K562 (cell line): Measurements from ENCODE around the gene DCTN5. TPM values are rescaled to one million over a fixed set of nuclear protein-coding genes. Genes with fewer than 3 reads are reported as not detected.

ENCODE experiments used
- DMBX1 ChIP-seq: fragments of 250-450 bp; sonication (Bioruptor Pico); IDR thresholded peaks from 2 replicates; pipeline ENCODE4 v1.8.0; 2022; ENCODE audit warnings: inconsistent platforms, mild to moderate bottlenecking, moderate library complexity, borderline replicate concordance
- ELF4 ChIP-seq: fragments of 450-650 bp; formaldehyde crosslinking; IDR thresholded peaks from 2 replicates; pipeline ENCODE4 v1.4.0; 2022; ENCODE audit warnings: missing genetic modification characterization
- FOSL1 ChIP-seq: fragments of 200-800 bp; sonication (Bioruptor generic); conservative IDR thresholded peaks from 2 replicates; pipeline ENCODE4 v1.6.1; 2016; ENCODE audit warnings: missing genetic modification characterization, missing compliant biosample characterization
- GABPB2 ChIP-seq: fragments of 250-450 bp; sonication (Bioruptor Pico); conservative IDR thresholded peaks from 2 replicates; pipeline ENCODE4 v1.5.1; 2021; ENCODE audit warnings: mild to moderate bottlenecking
- MBD2 ChIP-seq: sonication (generic); IDR thresholded peaks from 2 replicates; pipeline ENCODE4 v1.6.1; 2016; ENCODE audit warnings: low read depth, borderline replicate concordance
- NBN ChIP-seq: fragments of 450-650 bp; IDR thresholded peaks from 2 replicates; pipeline ENCODE4 v1.6.1; 2016; ENCODE audit warnings: low read depth, mild to moderate bottlenecking
- SAFB ChIP-seq: fragments of 200-400 bp; formaldehyde crosslinking; IDR thresholded peaks from 2 replicates; pipeline ENCODE4 v1.6.1; 2017; ENCODE audit warnings: low read depth, low read length, borderline replicate concordance
- SMARCC2 ChIP-seq: fragments of 450-650 bp; IDR thresholded peaks from 2 replicates; pipeline ENCODE4 v1.6.1; 2017; ENCODE audit warnings: antibody characterized with exemption, moderate library complexity, mild to moderate bottlenecking, low read depth
- TBL1XR1 ChIP-seq, 2 experiments: IDR thresholded peaks; 2 replicates each; pipeline ENCODE4 v1.6.1; 2012; ENCODE audit warnings: improper control_type of control experiment in 2 of 2, low read length in 2 of 2, mild to moderate bottlenecking in 1 of 2
- ZNF699 ChIP-seq: fragments of 250-450 bp; sonication (Bioruptor Pico); IDR thresholded peaks from 2 replicates; pipeline ENCODE4 v1.8.0; 2021; ENCODE audit warnings: mild to moderate bottlenecking, moderate library complexity; ENCODE audit not compliant: insufficient replicate concordance
- polyA plus RNA-seq, 8 experiments: library from polyadenylated mRNA; depleted of rRNA in 4 of 8; stranded (reverse) in 5 of 8; unstranded in 3 of 8; fragments of >200 nt; fragmentation: Nextera tagmentation in 2 of 8; fragmentation: Illumina TruSeq in 1 of 8; extraction: Ambion mirVana in 2 of 8; extraction: Trizol in 1 of 8; gene quantifications; 2 replicates each; pipeline versions ENCODE4 v1.2.1 to v1.2.3, GENCODE V29; 2011 to 2014; ENCODE audit warnings: inconsistent platforms in 1 of 8, missing spikeins in 1 of 8
- total RNA-seq, 7 experiments: library from RNA; depleted of rRNA in 6 of 7; stranded (reverse); fragments of >200 nt in 6 of 7; fragmentation: Illumina TruSeq in 2 of 7; extraction: Trizol in 2 of 7; gene quantifications; 2 replicates each; pipeline versions ENCODE4 v1.2.1 to v1.2.3, GENCODE V29; 2011 to 2021; ENCODE audit warnings: low replicate concordance in 1 of 7
- TF ChIP-seq, protein P1 (sequence below): fragments of 200-600 bp; sonication (generic); IDR thresholded peaks from one replicate; pipeline ENCODE4 v1.6.1; 2012; ENCODE audit warnings: mild to moderate bottlenecking, low read depth, low read length, inconsistent platforms

Gene DCTN5
- total and polyA plus RNA-seq, 9 of the 15 experiments (the other 6 are each of a cell fraction or from before 2014, with no cell fraction given): 35.8 to 149 (median 75.9) TPM

- TF ChIP-seq, protein P1, sequence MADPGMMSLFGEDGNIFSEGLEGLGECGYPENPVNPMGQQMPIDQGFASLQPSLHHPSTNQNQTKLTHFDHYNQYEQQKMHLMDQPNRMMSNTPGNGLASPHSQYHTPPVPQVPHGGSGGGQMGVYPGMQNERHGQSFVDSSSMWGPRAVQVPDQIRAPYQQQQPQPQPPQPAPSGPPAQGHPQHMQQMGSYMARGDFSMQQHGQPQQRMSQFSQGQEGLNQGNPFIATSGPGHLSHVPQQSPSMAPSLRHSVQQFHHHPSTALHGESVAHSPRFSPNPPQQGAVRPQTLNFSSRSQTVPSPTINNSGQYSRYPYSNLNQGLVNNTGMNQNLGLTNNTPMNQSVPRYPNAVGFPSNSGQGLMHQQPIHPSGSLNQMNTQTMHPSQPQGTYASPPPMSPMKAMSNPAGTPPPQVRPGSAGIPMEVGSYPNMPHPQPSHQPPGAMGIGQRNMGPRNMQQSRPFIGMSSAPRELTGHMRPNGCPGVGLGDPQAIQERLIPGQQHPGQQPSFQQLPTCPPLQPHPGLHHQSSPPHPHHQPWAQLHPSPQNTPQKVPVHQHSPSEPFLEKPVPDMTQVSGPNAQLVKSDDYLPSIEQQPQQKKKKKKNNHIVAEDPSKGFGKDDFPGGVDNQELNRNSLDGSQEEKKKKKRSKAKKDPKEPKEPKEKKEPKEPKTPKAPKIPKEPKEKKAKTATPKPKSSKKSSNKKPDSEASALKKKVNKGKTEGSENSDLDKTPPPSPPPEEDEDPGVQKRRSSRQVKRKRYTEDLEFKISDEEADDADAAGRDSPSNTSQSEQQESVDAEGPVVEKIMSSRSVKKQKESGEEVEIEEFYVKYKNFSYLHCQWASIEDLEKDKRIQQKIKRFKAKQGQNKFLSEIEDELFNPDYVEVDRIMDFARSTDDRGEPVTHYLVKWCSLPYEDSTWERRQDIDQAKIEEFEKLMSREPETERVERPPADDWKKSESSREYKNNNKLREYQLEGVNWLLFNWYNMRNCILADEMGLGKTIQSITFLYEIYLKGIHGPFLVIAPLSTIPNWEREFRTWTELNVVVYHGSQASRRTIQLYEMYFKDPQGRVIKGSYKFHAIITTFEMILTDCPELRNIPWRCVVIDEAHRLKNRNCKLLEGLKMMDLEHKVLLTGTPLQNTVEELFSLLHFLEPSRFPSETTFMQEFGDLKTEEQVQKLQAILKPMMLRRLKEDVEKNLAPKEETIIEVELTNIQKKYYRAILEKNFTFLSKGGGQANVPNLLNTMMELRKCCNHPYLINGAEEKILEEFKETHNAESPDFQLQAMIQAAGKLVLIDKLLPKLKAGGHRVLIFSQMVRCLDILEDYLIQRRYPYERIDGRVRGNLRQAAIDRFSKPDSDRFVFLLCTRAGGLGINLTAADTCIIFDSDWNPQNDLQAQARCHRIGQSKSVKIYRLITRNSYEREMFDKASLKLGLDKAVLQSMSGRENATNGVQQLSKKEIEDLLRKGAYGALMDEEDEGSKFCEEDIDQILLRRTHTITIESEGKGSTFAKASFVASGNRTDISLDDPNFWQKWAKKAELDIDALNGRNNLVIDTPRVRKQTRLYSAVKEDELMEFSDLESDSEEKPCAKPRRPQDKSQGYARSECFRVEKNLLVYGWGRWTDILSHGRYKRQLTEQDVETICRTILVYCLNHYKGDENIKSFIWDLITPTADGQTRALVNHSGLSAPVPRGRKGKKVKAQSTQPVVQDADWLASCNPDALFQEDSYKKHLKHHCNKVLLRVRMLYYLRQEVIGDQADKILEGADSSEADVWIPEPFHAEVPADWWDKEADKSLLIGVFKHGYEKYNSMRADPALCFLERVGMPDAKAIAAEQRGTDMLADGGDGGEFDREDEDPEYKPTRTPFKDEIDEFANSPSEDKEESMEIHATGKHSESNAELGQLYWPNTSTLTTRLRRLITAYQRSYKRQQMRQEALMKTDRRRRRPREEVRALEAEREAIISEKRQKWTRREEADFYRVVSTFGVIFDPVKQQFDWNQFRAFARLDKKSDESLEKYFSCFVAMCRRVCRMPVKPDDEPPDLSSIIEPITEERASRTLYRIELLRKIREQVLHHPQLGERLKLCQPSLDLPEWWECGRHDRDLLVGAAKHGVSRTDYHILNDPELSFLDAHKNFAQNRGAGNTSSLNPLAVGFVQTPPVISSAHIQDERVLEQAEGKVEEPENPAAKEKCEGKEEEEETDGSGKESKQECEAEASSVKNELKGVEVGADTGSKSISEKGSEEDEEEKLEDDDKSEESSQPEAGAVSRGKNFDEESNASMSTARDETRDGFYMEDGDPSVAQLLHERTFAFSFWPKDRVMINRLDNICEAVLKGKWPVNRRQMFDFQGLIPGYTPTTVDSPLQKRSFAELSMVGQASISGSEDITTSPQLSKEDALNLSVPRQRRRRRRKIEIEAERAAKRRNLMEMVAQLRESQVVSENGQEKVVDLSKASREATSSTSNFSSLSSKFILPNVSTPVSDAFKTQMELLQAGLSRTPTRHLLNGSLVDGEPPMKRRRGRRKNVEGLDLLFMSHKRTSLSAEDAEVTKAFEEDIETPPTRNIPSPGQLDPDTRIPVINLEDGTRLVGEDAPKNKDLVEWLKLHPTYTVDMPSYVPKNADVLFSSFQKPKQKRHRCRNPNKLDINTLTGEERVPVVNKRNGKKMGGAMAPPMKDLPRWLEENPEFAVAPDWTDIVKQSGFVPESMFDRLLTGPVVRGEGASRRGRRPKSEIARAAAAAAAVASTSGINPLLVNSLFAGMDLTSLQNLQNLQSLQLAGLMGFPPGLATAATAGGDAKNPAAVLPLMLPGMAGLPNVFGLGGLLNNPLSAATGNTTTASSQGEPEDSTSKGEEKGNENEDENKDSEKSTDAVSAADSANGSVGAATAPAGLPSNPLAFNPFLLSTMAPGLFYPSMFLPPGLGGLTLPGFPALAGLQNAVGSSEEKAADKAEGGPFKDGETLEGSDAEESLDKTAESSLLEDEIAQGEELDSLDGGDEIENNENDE: no peak
- TF ChIP-seq NBN (peak; percentile 73; the same call in 1 of the 2 replicates), FOSL1 (tag) (no peak), MBD2 (no peak), SAFB (no peak), SMARCC2 (no peak), GABPB2 (CRISPR knock-in tag) (no peak), DMBX1 (CRISPR knock-in tag) (no peak), ZNF699 (CRISPR knock-in tag) (no peak), ELF4 (CRISPR knock-in tag) (no peak), TBL1XR1 (IDR thresholded peaks at IDR 0.05; ENCODE audit: low read length in 2 of 2) (peak in 1 of 2 experiments; percentile 43; a peak in 1 of 4 replicates)
Observed at GRCh38 chr16:23595951-23596720, 45.1 kb upstream of the DCTN5 start, which contains the start of gene NDUFAB1 (continued).
